Left cardiac atrium (tissue), 4 donors: Measurements from ENCODE around the gene MPZL1. TPM values are rescaled to one million over a fixed set of nuclear protein-coding genes. Genes with fewer than 3 reads are reported as not detected.
"Not testable (repeated sequence)": the region's sequence is repeated elsewhere in the genome, so short reads cannot be mapped to it uniquely, and the experiment has no call there.

Experiments used
- ATAC-seq, 2 donors: fragments of 200-7000 bp; cut with Tn5 transposase; one replicate each; pipeline ENCODE4 v1.9.1; 2020; ENCODE audit warnings: mild to moderate bottlenecking in 2 of 2, moderate library complexity in 2 of 2
- DNase-seq: peaks from one replicate; pipeline ENCODE4 v3.0.0-alpha.2; 2020
- intact Hi-C, 2 donors: fragments of 100-400 bp; cut with DNase I; formaldehyde crosslinking; loops; one replicate each; pipeline versions ENCODE4 v1.14.1 to v1.15.1; 2022 to 2023
- total RNA-seq, 2 donors: library from RNA; stranded (reverse); fragmentation: NEBNext Ultra II Directional; extraction: Animal tissue kit (Norgen Biotek cat#: 25700); gene quantifications; one replicate each; pipeline ENCODE4 v1.2.1, GENCODE V29; 2021
- donor health status: DM: no; HTN: yes; CAD: no.
- donor health status: DM: no; HTN: yes; CAD: no; lungs with severe emphysema.
- donor health status: DM: yes; HTN: yes; CAD: no.
- donor health status: Dilated cardiomyopathy.

The MPZL1 gene
- total RNA-seq, 2 donors from 2014 or later = 66.7 to 69.7 TPM

GRCh38 chr1:167739752-167740151 lies 18.0 kb downstream of the MPZL1 start:
- ATAC-seq (no peak), DNase-seq (no peak)
- intact Hi-C loops = no loop called here

DNA sequence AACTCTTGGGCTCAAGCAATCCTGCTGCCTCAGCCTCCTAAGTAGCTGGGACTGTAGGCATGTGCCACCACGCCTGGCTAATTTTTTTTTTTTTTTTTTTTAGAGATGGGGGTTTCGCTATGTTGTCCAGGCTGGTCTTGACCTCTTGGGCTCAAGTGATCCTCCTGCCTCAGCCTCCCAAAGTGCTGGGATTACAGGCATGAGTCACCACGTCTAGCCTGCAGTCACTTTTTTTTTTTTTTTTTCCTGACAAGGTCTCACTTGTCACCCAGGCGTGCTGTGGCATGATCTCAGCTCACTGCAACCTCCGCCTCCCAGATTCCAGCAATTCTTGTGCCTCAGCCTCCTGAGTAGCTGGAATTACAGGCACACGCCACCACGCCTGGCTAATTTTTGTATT lies 19.3 kb downstream of the MPZL1 start:
- DNase-seq, intact Hi-C loops, ATAC-seq: not testable (repeated sequence)

DNA sequence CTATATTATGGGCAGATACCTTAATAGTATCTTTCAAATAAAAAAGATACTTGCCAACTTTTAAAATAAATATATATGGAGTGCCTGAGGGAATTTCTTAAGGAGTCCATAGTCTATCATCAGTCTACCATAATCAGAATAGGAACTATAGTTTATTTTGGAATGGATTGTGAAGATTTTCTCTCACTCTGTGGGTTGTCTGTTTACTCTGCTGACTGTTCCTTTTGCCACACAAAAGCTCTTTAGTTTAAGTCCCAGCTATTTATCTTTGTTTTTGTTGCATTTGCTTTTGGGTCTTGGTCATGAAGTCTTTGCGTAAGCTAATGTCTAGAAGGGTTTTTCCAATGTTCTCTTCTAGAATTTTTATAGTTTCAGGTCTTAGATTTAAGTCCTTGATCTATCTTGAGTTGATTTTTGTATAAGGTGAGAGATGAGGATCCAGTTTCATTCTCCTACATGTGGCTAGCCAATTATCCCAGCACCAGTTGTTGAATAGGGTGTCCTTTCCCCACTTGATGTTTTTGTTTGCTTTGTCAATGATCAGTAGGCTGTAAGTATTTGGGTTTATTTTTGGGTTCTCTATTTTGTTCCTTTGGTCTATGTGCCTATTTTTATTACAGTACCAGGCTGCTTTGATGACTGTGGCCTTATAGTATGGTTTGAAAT lies 20.7 kb downstream of the MPZL1 start:
- DNase-seq, intact Hi-C loops, ATAC-seq: not testable (repeated sequence)

- DNase-seq = no peak
- intact Hi-C loops = no loop called here
- no peak for ATAC-seq
Observed at GRCh38 chr1:167744901-167745300, 23.1 kb downstream of the MPZL1 start.

DNA sequence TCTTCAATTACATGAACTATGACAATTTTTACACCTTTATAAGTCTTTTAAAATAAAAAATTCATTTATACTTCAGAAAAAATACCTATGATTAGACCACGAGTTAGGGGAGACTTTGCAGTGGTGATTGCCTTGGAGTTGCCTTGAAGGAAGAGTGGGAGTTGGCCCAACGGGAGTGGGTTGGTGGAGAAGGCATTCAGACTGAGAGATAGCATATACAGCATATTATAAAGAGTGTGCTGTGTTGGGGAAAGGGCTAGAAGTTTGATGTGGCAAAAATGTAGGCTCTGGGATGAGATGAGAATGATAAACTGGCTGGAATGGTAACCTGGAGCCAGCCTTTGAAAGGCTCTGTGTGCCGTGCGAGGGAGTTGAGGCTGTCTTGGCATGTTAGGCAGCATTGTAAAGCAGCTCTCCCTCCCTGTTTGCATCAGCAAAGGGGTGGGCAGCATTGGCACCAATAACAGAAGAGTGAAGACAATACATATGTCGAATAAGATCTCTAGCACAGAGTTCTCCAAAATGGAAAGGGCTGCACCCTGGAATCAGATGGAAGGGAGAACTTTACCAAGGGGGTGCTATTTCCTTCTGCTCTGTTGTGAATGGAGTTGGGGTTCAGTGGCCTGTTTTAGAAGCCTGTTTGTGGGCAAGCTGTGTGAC lies 24.4 kb downstream of the MPZL1 start:
- DNase-seq = no peak
- ATAC-seq = no peak
- intact Hi-C loops = no loop called here

GRCh38 chr1:167746988-167747655 lies 25.3 kb downstream of the MPZL1 start:
- no peak for DNase-seq
- intact Hi-C loops = no loop called here
- ATAC-seq = no peak

DNA sequence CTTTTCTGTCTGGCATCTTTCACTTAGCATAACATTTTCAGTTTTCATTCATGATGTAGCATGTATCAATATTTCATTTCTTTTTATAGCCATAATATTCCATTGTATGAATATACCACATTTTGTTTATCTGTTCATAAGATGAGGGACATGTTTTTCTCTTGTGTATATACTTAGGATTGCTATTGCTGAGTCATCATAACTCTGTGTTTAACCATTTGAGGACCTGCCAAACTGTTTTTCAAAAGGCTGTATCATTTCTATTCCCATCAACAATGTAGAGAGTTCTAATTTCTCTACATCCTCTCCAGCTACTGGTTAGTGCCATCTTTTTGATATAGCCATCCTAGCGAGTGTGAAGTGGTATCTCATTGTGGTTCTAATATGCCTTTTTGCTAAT lies 26.2 kb downstream of the MPZL1 start:
- DNase-seq = no peak
- intact Hi-C loops = no loop called here
- ATAC-seq = no peak

- DNase-seq (no peak), ATAC-seq (no peak)
- intact Hi-C loops = no loop called here
Observed at GRCh38 chr1:167748906-167749305, 27.1 kb downstream of the MPZL1 start.

DNA sequence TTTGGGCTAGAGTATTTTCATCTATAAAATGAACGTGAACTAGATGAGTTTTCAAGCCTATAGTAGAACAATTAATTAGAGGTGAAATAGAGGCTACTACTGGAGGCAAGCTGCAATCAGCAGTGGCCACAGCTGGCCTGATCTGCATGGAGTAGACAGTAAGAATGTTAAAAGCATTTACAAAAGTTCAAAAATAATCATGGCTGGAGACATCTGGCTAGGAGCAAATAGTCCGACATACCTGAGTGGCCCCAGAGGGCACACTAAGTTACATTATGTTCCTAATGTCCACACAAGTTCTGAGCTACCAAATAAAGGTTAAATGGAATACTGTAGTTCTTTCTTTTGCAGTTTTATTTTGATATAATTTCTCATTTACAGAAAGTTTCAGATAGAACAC lies 28.0 kb downstream of the MPZL1 start:
- intact Hi-C loops = no loop called here
- ATAC-seq = no peak
- no peak for DNase-seq

DNA sequence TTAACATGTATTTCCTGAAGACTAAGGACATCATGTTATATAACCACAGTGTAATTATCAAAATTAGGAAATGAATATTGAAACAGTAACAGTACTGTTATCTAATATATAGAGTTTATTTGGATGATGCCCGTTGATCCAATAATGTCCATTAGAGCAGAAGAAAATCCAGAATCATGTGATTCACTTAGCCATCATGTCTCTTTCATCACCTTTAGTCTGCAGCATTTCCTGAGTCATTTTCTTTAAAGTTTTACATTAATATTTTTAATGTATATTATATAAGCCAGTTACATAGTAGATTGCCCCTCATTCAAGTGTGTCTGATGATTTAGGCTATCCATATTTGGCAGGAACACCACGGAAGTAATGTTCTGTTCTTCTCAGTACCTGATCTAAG lies 28.9 kb downstream of the MPZL1 start:
- no peak for DNase-seq
- intact Hi-C loops = no loop called here
- no peak for ATAC-seq

DNA sequence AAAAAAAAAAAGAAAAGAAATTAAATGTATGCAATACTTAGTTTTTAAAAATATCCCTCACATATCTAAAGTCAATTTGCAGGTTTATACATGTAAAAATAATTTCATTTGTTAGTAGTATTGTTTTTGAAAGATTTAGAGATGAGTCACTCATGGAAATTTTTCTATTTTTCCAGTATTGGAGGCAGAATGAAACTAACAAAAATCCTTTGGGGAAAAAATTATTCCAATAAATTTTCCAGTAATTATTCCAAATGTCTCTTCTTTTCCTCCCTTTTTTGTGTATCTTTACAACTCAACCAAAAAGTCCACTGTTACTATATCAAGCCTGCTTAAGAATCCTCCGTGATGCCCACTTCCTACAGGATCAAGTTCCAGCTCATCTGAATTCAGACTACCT lies 29.9 kb downstream of the MPZL1 start:
- ATAC-seq = no peak
- intact Hi-C loops = no loop called here
- DNase-seq = no peak

- intact Hi-C loops = no loop called here
- ATAC-seq = peak in 1 of 2 donors; percentile 58
- no peak for DNase-seq
Observed at GRCh38 chr1:167752219-167752985, 30.6 kb downstream of the MPZL1 start.

GRCh38 chr1:167755654-167756053 lies 33.9 kb downstream of the MPZL1 start:
- intact Hi-C loops = no loop called here
- no peak for ATAC-seq
- no peak for DNase-seq

DNA sequence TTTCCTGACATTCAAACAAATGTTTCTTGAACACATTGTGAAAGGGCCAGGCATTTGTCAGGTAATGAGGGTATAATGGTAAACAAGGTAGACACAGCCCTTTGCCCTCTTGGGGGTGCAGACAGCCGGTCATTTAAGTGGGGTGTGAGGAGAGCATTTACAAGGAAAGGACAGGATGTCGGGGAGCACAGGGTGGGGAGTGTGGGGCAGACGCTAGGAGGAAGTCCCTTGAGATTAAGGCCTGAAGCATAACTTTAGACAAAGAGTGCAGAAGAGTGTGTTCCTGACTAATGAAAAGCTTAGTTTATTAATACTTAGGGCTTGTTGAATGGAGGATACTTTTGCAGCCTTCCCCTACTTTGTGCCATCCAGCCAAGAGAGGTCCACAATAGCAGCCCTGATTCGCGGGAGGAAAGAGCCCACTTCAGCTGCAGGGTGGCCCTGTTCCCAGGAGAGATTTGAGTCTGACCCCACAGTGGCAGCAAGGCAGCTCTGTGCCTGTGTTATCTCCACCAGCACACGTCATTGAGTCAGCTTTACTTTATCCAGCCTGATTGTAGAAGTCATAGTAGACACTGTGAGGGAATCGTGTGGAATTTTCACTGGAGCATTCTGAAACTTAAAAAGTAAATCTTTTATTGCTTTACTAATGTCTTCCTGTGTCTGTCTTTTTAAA lies 35.1 kb downstream of the MPZL1 start:
- ATAC-seq = peak; percentile 82 to 90
- peak; percentile 49 for DNase-seq
- intact Hi-C loops = no loop called here

GRCh38 chr1:167757433-167758309 lies 35.9 kb downstream of the MPZL1 start:
- ATAC-seq (no peak), DNase-seq (no peak)
- intact Hi-C loops = no loop called here

GRCh38 chr1:167761400-167761799 lies 39.6 kb downstream of the MPZL1 start:
- DNase-seq (no peak), ATAC-seq (no peak)
- intact Hi-C loops = no loop called here

GRCh38 chr1:167762061-167762746 lies 40.4 kb downstream of the MPZL1 start:
- DNase-seq (no peak), ATAC-seq (no peak)
- intact Hi-C loops = no loop called here
